ENCODE results near the gene INTS12.
"Not testable (repeated sequence)": the region's sequence is repeated elsewhere in the genome, so short reads cannot be mapped to it uniquely, and the experiment has no call there.

INTS12 gene

GRCh38 chr4:105695832-105696231, 12.7 kb downstream of the INTS12 start:
- H3K27ac ChIP-seq (ENCODE audit: low read length, poor library complexity, severe bottlenecking), result not testable (repeated sequence)
- peaks cover 18 to 76% of the 10 kb centered on the region in 2 experiments for H3K36me3 ChIP-seq (ENCODE audit: control insufficient read depth in 1 of 2, insufficient read depth in 2 of 2, low read depth in 1 of 2, low read length in 2 of 2)
- WGBS, result 91% methylated on average over 6 of the region's 8 CpGs

GRCh38 chr4:105694812-105695211, 13.7 kb downstream of the INTS12 start:
- not testable (repeated sequence) for H3K4me2 ChIP-seq (ENCODE audit: low read length, poor library complexity, severe bottlenecking); H3K9ac ChIP-seq (ENCODE audit: low read length); H3K4ac ChIP-seq (ENCODE audit: low read depth in 1 of 2, low read length in 2 of 2); H3K9me3 ChIP-seq (ENCODE audit: control insufficient read depth, low read length); H3K4me1 ChIP-seq (ENCODE audit: control insufficient read depth, insufficient read depth, low read depth, low read length); H3K23ac ChIP-seq (ENCODE audit: low read length in 2 of 2); H4K8ac ChIP-seq (ENCODE audit: low read length); H3K27me3 ChIP-seq (ENCODE audit: control insufficient read depth in 1 of 2, insufficient read depth in 1 of 2, low read length in 2 of 2); H2BK15ac ChIP-seq (ENCODE audit: low read depth, poor library complexity, severe bottlenecking); H2AK5ac ChIP-seq (ENCODE audit: low read length, severe bottlenecking); H2BK5ac ChIP-seq (ENCODE audit: low read depth, low read length, poor library complexity, severe bottlenecking); H3K4me3 ChIP-seq (ENCODE audit: insufficient read depth in 1 of 2, low read depth in 1 of 2, low read length in 2 of 2); H3K18ac ChIP-seq (ENCODE audit: low read depth in 1 of 2, low read length in 2 of 2); H3K14ac ChIP-seq (ENCODE audit: low read length in 2 of 2); DNase-seq; H2BK12ac ChIP-seq (ENCODE audit: low read length in 2 of 2); H2BK120ac ChIP-seq (ENCODE audit: low read depth, low read length); H3K79me1 ChIP-seq (replicated peaks; ENCODE audit: low read length, poor library complexity, severe bottlenecking); H3K27ac ChIP-seq (ENCODE audit: low read length, poor library complexity, severe bottlenecking); H4K91ac ChIP-seq (ENCODE audit: low read length); H2AFZ ChIP-seq (ENCODE audit: low read depth, low read length)
- H3K36me3 ChIP-seq (ENCODE audit: control insufficient read depth in 1 of 2, insufficient read depth in 2 of 2, low read depth in 1 of 2, low read length in 2 of 2), result peaks cover 18 to 82% of the 10 kb centered on the region in 2 experiments
- 100% methylated on average over 2 of the region's 5 CpGs for WGBS

More at GRCh38 chr4:105695832-105696231, 12.7 kb downstream of the INTS12 start:
- H3K4me2 ChIP-seq (ENCODE audit: low read length, poor library complexity, severe bottlenecking); H2BK5ac ChIP-seq (ENCODE audit: low read depth, low read length, poor library complexity, severe bottlenecking); H3K4me1 ChIP-seq (ENCODE audit: control insufficient read depth, insufficient read depth, low read depth, low read length); H2BK15ac ChIP-seq (ENCODE audit: low read depth, poor library complexity, severe bottlenecking); H4K91ac ChIP-seq (ENCODE audit: low read length); H4K8ac ChIP-seq (ENCODE audit: low read length); H2AFZ ChIP-seq (ENCODE audit: low read depth, low read length); H3K9ac ChIP-seq (ENCODE audit: low read length); H3K23ac ChIP-seq (ENCODE audit: low read length in 2 of 2); H3K9me3 ChIP-seq (ENCODE audit: control insufficient read depth, low read length); DNase-seq; H2AK5ac ChIP-seq (ENCODE audit: low read length, severe bottlenecking); H2BK120ac ChIP-seq (ENCODE audit: low read depth, low read length); H3K4me3 ChIP-seq (ENCODE audit: insufficient read depth in 1 of 2, low read depth in 1 of 2, low read length in 2 of 2); H3K4ac ChIP-seq (ENCODE audit: low read depth in 1 of 2, low read length in 2 of 2); H3K18ac ChIP-seq (ENCODE audit: low read depth in 1 of 2, low read length in 2 of 2); H3K14ac ChIP-seq (ENCODE audit: low read length in 2 of 2); H3K79me1 ChIP-seq (replicated peaks; ENCODE audit: low read length, poor library complexity, severe bottlenecking); H2BK12ac ChIP-seq (ENCODE audit: low read length in 2 of 2); H3K27me3 ChIP-seq (ENCODE audit: control insufficient read depth in 1 of 2, insufficient read depth in 1 of 2, low read length in 2 of 2): not testable (repeated sequence)

- Histone ChIP-seq H4K8ac (ENCODE audit: low read length) (no peak overlapping the region), H3K4me1 (ENCODE audit: control insufficient read depth, insufficient read depth, low read depth, low read length) (no peaks in the 10 kb centered on the region), H3K36me3 (ENCODE audit: control insufficient read depth in 1 of 2, insufficient read depth in 2 of 2, low read depth in 1 of 2, low read length in 2 of 2) (peaks cover 10 to 86% of the 10 kb centered on the region in 2 experiments), H3K4ac (ENCODE audit: low read depth in 1 of 2, low read length in 2 of 2) (no peak overlapping the region), H2BK120ac (ENCODE audit: low read depth, low read length) (no peak overlapping the region), H3K27me3 (ENCODE audit: control insufficient read depth in 1 of 2, insufficient read depth in 1 of 2, low read length in 2 of 2) (no peaks in the 10 kb centered on the region), H2BK12ac (ENCODE audit: low read length in 2 of 2) (no peak overlapping the region), H3K9me3 (ENCODE audit: control insufficient read depth, low read length) (no peaks in the 10 kb centered on the region), H3K14ac (ENCODE audit: low read length in 2 of 2) (no peak overlapping the region), H3K27ac (ENCODE audit: low read length, poor library complexity, severe bottlenecking) (no peak overlapping the region), H3K18ac (ENCODE audit: low read depth in 1 of 2, low read length in 2 of 2) (no peak overlapping the region), H2BK15ac (ENCODE audit: low read depth, poor library complexity, severe bottlenecking) (no peak overlapping the region), H2BK5ac (ENCODE audit: low read depth, low read length, poor library complexity, severe bottlenecking) (no peak overlapping the region), H3K4me2 (ENCODE audit: low read length, poor library complexity, severe bottlenecking) (no peak overlapping the region), H3K4me3 (ENCODE audit: insufficient read depth in 1 of 2, low read depth in 1 of 2, low read length in 2 of 2) (no peak overlapping the region), H3K23ac (ENCODE audit: low read length in 2 of 2) (no peak overlapping the region), H2AK5ac (ENCODE audit: low read length, severe bottlenecking) (no peak overlapping the region), H4K91ac (ENCODE audit: low read length) (no peak overlapping the region), H3K9ac (ENCODE audit: low read length) (no peak overlapping the region), H3K79me1 (replicated peaks; ENCODE audit: low read length, poor library complexity, severe bottlenecking) (peaks cover 4% of the 10 kb centered on the region), H2AFZ (ENCODE audit: low read depth, low read length) (no peak overlapping the region)
- 100% methylated on average over 1 of the region's 2 CpGs for WGBS
- no peak for DNase-seq
Observed at GRCh38 chr4:105686571-105686970, 21.9 kb downstream of the INTS12 start.

GRCh38 chr4:105683038-105683437, 25.5 kb downstream of the INTS12 start:
- H4K91ac ChIP-seq (ENCODE audit: low read length), result no peak overlapping the region
- H3K18ac ChIP-seq (ENCODE audit: low read depth in 1 of 2, low read length in 2 of 2), result no peak overlapping the region
- H3K4me2 ChIP-seq (ENCODE audit: low read length, poor library complexity, severe bottlenecking), result no peak overlapping the region
- WGBS, result 94% methylated on average over 2 of the region's 4 CpGs
- no peak overlapping the region for H2BK15ac ChIP-seq (ENCODE audit: low read depth, poor library complexity, severe bottlenecking)
- H2AK5ac ChIP-seq (ENCODE audit: low read length, severe bottlenecking), result no peak overlapping the region
- no peak overlapping the region for H3K4ac ChIP-seq (ENCODE audit: low read depth in 1 of 2, low read length in 2 of 2)
- H3K4me1 ChIP-seq (ENCODE audit: control insufficient read depth, insufficient read depth, low read depth, low read length), result no peaks in the 10 kb centered on the region
- DNase-seq, result no peak
- H3K4me3 ChIP-seq (ENCODE audit: insufficient read depth in 1 of 2, low read depth in 1 of 2, low read length in 2 of 2), result no peak overlapping the region
- no peak overlapping the region for H2BK120ac ChIP-seq (ENCODE audit: low read depth, low read length)
- H3K9ac ChIP-seq (ENCODE audit: low read length), result no peak overlapping the region
- H3K79me1 ChIP-seq (replicated peaks; ENCODE audit: low read length, poor library complexity, severe bottlenecking), result no peaks in the 10 kb centered on the region
- H3K23ac ChIP-seq (ENCODE audit: low read length in 2 of 2), result no peak overlapping the region
- H3K27me3 ChIP-seq (ENCODE audit: control insufficient read depth in 1 of 2, insufficient read depth in 1 of 2, low read length in 2 of 2), result no peaks in the 10 kb centered on the region
- no peaks in the 10 kb centered on the region for H3K9me3 ChIP-seq (ENCODE audit: control insufficient read depth, low read length)
- H3K14ac ChIP-seq (ENCODE audit: low read length in 2 of 2), result no peak overlapping the region
- no peak overlapping the region for H2BK12ac ChIP-seq (ENCODE audit: low read length in 2 of 2)
- H2BK5ac ChIP-seq (ENCODE audit: low read depth, low read length, poor library complexity, severe bottlenecking), result no peak overlapping the region
- no peak overlapping the region for H4K8ac ChIP-seq (ENCODE audit: low read length)
- H3K27ac ChIP-seq (ENCODE audit: low read length, poor library complexity, severe bottlenecking), result no peak overlapping the region
- H2AFZ ChIP-seq (ENCODE audit: low read depth, low read length), result no peak overlapping the region
- H3K36me3 ChIP-seq (ENCODE audit: control insufficient read depth in 1 of 2, insufficient read depth in 2 of 2, low read depth in 1 of 2, low read length in 2 of 2), result peaks cover 6 to 59% of the 10 kb centered on the region in 2 experiments

All from mesenchymal stem cell (in vitro differentiated cells and primary cell).